HEK293T (cell line): ENCODE data around the gene VIT.

Experiments
- ELF4 ChIP-seq: fragments of 450-650 bp; IDR thresholded peaks from 2 replicates; pipeline ENCODE4 v1.6.1; 2017; ENCODE audit warnings: antibody characterized with exemption
- FOXM1 ChIP-seq: fragments of 450-650 bp; IDR thresholded peaks from 2 replicates; pipeline ENCODE4 v1.6.1; 2017; ENCODE audit warnings: mild to moderate bottlenecking, borderline replicate concordance
- LEF1 ChIP-seq: fragments of 450-650 bp; IDR thresholded peaks from 2 replicates; pipeline ENCODE4 v1.6.1; 2017; ENCODE audit warnings: mild to moderate bottlenecking, borderline replicate concordance
- NFRKB ChIP-seq: fragments of 450-650 bp; IDR thresholded peaks from 2 replicates; pipeline ENCODE4 v1.6.1; 2016; ENCODE audit warnings: mild to moderate bottlenecking, moderate library complexity
- SUZ12 ChIP-seq: fragments of 450-650 bp; IDR thresholded peaks from 2 replicates; pipeline ENCODE4 v1.6.1; 2016; ENCODE audit warnings: mild to moderate bottlenecking
- TARDBP ChIP-seq: fragments of 450-650 bp; IDR thresholded peaks from 2 replicates; pipeline ENCODE4 v1.6.1; 2016
- TF ChIP-seq, protein P1 (sequence below): fragments of 450-650 bp; IDR thresholded peaks from 2 replicates; pipeline ENCODE4 v1.6.1; 2016

DNA sequence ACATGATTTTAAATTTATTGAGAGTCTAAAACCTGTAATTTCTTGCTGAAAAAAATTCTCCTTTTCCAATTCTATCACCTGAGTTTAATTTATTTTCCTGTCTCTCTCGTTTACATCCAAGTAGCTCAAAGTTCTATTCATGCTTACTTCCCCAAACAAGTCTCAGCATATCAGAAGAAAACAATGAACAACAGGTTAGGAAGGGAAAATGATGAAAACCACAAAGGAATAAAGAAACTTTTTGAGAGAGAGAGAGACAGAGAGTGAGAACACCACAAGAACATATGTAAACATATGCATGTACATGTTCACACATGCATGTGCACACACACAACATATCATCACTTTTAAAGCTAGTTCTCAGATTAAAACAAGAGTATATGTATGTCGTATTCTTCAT is 157.7 kb downstream of the VIT start:
- TF ChIP-seq SUZ12 (no peak), NFRKB (no peak), FOXM1 (no peak), ELF4 (no peak), LEF1 (no peak), TARDBP (no peak)
- TF ChIP-seq, protein P1, sequence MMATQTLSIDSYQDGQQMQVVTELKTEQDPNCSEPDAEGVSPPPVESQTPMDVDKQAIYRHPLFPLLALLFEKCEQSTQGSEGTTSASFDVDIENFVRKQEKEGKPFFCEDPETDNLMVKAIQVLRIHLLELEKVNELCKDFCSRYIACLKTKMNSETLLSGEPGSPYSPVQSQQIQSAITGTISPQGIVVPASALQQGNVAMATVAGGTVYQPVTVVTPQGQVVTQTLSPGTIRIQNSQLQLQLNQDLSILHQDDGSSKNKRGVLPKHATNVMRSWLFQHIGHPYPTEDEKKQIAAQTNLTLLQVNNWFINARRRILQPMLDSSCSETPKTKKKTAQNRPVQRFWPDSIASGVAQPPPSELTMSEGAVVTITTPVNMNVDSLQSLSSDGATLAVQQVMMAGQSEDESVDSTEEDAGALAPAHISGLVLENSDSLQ, result no peak
